NCI-H460 (cell line): Measurements from ENCODE around the gene IKZF1. TPM values are rescaled to one million over a fixed set of nuclear protein-coding genes. Genes with fewer than 3 reads are reported as not detected.

ENCODE experiments used
- DNase-seq: peaks from one replicate; pipeline ENCODE4 v3.0.0-alpha.2; 2016; ENCODE audit warnings: low read depth; ENCODE audit errors: extremely low read depth
- total RNA-seq: library from RNA; depleted of rRNA; stranded (reverse); fragments of >200 nt; shearing (Covaris generic); gene quantifications from 2 replicates; pipeline ENCODE4 v1.2.3, GENCODE V29; 2014

IKZF1 gene
- total RNA-seq, 1 experiment from 2014 or later: not detected

DNA sequence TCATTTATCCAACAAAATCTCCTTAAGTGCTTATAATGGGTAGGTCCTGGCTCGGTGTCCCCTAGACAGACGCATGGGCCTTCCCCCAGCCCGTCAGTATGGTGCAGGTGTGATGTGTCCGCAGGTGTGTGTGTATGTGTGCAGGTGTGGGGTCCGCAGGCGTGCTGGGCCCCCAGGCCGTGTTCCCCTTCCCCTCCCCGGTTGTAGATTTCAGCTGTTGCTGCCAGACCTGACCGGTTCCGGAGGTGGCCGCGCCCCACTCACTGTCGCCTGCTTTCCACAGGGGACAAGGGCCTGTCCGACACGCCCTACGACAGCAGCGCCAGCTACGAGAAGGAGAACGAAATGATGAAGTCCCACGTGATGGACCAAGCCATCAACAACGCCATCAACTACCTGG is 95.1 kb downstream of the IKZF1 start:
- DNase-seq: no peak

DNA sequence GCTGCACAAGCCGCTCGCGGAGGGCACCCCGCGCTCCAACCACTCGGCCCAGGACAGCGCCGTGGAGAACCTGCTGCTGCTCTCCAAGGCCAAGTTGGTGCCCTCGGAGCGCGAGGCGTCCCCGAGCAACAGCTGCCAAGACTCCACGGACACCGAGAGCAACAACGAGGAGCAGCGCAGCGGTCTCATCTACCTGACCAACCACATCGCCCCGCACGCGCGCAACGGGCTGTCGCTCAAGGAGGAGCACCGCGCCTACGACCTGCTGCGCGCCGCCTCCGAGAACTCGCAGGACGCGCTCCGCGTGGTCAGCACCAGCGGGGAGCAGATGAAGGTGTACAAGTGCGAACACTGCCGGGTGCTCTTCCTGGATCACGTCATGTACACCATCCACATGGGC is 95.6 kb downstream of the IKZF1 start:
- DNase-seq: no peak

DNA sequence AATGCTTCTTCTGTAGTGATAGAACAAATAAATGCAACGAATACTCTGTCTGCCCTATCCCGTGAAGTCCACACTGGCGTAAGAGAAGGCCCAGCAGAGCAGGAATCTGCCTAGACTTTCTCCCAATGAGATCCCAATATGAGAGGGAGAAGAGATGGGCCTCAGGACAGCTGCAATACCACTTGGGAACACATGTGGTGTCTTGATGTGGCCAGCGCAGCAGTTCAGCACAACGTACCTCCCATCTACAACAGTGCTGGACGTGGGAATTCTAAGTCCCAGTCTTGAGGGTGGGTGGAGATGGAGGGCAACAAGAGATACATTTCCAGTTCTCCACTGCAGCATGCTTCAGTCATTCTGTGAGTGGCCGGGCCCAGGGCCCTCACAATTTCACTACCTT is 99.9 kb downstream of the IKZF1 start:
- DNase-seq: no peak

DNA sequence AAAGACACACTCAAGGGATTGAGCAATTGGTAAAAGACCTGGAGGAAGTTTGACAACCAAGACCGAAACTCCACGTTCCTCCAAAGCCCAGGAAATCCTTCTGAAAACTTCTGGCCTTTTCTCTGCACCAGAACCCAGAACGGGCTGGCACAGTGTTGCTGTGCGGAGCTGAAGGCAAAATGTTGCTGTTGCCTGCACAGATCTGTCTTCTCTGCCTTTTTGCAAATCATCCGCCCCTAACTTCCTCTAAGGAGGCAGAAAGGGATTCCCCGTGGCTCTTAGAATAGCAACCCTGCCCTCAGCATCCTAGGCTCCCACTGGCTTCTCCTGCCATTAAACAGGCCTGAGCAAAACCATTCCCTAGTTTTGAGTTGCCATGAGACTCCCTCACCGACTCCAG is 100.7 kb downstream of the IKZF1 start:
- no peak for DNase-seq

DNA sequence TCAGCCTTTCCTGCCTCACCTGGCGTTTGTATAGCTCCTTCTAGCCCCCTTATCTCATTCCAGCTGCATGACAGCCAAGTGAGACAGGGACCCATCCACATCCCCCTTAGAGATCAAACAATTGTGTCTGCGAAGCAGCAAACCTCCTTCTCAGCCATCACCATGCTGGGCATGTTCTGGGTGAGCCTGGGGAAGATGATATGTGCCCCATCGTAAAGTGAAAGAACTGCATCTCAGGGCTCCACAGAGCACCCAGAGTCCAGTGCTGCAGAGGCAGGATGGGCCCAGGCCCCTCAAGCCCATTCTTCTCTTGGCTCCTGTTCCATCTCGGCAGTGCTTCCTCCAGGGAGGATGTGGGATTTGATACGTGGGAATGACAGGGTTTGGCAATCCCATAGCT is 102.4 kb downstream of the IKZF1 start:
- DNase-seq: no peak

DNA sequence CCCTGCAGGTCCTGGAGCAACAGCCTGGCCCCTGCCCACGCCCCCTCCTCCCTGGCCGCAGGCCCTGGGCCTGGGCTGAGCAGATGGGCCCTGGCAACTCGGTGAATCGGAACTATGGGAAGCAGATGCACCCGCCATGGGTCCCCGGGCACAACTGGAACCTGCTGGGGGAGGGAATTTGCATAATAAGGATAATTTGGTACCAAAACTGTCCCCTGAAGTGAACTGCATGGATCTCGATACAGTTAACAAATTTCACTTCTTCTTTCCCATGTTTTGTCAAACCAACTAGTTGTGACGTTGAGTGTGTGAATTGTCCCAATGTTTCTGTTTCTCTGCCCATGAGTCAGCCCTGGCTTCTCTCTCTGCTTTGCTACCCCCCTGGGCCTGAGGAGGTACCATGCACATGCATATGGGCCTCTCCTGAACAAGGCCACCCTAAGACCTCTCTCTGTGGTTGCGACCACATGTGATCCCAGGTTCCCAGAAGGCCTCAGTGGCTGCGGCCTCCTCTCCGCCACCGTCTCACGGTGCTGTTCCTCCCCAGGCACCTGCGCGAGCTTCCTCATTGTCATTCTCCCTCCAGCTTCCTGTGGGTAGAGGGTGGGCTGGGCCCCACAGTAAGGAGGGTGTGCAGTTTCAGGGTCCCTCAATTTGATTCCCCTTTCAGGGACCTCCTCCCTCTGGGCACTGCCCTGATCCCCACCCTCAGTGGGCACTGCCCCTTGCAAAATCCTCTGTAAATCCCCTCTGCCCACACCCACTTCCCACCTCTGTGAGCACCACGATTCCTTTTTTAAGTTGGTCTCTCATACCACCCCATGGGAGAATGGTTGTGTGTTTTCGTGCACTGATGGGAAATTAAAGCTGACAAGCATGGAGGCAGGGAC is 105.6 kb downstream of the IKZF1 start:
- no peak for DNase-seq

DNA sequence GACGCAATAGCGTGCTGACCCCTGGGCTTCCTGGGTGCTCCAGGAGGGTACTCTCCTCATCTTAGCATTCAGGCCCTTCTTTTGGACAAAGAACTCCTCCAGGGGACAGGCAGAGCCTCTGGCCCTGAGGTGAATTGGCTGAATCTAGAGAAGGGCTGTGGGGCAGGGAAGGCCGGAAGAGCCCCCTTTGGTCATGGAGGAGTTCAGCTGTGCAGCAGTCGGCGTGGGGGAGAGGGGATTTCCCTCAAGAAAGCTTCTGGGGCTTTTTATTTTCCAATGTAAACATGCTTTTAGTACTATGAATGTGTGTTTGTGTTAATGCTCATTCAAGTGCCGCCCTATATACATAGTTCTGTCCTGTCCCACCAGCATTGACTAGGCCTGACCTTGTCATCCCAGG is 106.8 kb downstream of the IKZF1 start:
- no peak for DNase-seq

DNA sequence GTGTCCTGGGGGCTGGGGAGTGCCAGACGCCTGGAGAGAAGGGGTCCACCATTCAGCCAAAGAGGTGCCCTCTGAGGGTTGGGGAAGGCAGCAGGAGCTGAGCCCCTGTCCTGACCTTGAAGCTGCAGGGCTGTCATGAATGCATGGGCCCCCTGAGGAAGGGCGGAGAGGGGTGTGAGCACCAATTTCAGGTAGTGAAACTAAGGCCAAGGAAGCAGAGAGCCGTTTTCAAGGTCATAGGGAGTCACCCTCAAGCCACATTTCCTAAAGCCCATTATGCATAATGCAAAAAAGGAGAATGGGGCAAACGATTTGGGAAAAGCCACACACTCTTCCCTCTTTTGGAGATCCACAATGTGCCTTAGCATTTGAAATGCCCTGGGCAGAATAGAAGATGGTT is 108.5 kb downstream of the IKZF1 start:
- no peak for DNase-seq

DNA sequence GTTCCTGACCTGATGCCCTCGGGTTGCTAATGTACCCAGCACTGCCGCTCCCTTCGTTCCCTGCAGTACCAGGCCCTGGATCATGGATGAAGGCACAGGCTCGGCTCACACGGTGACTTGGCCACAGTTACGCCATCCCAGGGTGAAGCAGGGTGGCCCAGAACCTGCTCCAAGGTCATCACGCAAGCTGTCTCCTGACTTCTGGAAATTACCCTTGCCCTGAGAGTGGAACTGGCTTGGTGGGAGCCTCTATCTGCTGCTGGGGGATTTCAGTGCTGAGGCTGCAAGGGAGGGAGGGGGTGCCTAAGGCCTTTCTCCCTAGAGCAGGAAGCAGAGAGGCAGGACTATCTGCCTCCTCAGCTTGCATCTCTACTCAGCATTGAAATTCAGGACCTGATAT is 109.0 kb downstream of the IKZF1 start:
- DNase-seq: no peak

DNA sequence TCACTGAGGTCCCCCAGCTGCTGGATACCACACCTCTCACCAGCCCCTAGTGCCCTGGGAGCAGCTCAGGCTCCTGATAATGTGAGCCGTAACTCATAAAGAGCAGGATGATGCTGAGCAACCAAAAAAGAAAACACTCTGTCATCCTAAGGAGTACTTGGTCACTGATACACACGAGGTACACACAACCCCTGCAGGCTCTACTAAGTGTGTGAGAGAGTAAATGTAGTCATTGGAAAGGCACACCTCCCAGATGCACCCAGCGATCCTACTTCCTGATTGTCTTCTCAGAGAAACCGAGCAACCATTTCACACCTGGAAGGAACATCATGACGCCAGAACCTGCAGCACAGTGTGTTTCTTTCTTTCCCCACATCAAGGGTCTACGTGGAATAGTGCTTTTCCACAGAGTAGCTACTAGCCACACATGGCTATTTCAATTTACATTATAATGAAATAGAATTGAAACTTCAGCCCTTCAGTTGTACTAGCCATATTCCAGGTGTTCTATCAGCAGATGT is 111.4 kb downstream of the IKZF1 start:
- DNase-seq: no peak

DNA sequence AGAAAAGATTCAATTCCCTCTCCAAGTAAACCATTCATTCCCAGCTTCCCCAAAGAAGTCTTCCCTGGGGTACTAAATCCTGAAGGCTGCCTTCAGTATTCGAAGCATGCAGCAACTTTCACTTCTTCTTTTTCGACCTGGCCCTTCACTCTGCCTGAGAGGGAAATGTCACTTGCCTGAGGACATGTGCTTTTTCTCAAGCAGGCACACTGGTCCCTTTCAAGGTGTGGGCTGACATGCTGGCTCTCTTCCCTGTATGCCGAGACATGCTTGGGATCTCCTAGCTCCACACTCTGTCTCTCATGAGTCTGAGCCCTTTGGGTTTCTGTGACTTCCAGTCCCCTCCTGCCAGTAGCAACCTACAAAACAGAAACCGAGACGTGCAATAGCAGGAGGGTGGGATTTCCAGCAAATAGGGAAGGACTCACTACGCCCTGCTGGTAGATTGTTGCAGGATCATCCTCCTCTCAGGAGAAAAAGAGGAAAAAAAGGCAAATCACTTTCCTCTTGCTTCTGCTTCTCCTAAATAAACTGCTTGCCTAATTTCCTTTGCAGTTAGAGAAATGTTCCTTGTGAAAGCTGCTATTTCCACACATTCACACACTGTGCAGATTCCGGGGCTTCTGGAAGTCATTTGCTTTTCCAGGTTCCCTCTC is 112.1 kb downstream of the IKZF1 start:
- DNase-seq: no peak

DNA sequence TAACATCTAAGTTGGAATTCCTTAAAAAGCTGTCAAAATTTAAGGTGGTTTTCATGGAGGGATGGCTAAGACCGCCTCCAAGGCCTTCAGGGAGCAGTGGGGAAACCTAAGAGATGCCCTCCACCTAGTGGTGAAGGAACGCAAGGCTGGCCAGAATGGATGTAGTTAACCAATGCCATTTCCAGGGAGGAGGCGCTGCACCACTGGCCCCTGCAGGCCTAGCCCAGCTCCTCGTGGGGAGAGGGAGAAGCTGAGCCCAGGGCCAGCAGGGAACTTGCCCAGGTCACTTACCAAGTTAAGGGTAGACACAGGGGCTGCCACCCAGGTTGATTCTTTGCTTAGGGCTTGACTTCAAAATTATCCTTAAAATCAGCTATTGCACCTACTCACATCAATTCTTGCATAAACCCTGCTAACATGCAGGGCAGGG is 113.6 kb downstream of the IKZF1 start:
- DNase-seq: peak; percentile 58

DNA sequence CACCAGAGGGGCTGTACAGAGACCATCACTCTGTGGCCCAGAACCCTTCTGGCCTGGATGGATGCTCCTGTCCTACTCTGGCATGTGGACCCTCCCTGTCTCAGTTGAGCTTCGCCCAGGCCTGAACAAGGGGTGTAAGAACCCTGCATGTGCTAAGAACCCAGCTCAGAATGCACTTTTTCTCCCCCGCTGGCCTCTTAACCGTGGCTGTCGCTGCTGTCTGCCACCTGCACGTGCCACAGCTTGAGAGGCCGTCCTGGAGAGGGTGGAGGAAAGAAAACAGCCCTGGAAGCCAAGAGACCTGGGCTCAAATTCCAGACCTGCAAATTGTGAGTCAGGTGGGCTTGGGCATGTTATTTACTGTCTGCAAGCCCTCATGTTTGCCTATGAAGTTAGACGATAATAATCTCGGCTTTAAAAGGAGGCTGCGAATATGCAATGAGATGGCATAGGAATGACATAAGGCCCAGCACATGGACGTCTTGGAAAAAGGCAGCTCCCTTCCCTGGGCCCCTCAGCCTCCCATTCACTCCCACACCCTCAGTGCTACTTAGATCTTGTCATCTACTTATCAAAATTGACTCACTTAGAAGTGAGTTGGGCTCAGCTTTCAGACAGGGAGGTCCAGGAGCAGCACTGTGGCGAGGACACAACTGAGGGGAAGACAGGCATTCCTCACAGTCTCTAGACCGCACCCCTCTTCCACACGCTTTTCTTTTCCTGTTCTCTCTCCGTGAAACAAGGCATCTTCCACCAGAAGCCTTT is 114.2 kb downstream of the IKZF1 start:
- DNase-seq: no peak

DNA sequence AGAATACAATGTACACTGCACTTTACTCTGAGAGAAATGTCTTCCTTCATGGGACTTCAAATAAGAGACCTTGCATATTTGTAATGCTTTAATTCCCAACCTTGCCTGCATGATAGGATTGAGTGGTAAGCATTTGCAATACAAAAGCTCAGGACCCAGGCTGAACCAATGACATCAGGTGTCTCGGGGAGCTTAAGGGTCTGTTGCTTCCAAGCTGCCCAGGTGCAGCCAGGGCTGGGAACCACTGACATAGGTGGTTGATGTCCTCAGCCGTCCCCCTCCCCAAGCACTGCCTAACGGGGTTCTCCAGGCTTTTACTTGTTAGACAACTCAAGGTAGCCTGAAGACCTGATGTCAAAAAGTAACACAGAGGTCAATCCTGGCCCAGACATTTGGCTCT is 116.5 kb downstream of the IKZF1 start:
- no peak for DNase-seq

DNA sequence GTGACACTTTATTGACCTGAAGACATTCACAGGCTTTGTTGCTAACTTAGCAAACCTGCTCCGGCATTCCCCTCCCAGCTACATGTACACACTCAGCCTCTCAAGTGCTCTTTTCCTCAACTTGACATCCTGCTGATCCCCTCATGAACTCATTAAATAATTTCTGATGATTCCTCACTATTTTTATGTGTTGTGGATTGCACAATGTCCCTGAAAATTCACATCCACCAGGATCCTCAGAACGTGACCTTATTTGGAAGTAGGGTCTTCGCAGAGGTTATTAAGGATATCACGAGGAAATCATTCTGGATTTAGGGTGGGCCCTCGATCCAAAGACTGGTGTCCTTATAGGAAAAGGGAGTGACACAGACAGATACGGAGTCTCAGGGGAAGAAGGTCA is 118.3 kb downstream of the IKZF1 start:
- DNase-seq: no peak

DNA sequence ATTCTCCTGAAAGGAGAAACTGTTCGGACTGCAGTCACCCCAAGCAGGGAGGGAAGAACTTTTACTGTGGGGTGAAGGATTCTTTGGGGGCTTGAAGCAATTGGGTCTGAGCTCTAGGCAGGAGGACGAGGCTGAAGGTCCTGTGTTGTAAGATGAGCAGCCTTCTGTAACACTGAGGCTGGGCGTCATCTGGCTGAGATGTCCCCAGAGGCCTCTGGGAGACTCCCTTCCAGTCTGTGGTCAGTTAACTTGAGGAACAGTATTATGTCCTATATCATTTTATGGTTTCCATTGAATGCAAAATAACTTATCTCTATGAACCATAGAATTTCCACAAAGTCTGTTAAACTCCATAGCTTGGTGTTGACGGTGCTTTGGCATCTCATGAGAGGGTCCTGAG is 119.3 kb downstream of the IKZF1 start:
- DNase-seq: no peak

DNA sequence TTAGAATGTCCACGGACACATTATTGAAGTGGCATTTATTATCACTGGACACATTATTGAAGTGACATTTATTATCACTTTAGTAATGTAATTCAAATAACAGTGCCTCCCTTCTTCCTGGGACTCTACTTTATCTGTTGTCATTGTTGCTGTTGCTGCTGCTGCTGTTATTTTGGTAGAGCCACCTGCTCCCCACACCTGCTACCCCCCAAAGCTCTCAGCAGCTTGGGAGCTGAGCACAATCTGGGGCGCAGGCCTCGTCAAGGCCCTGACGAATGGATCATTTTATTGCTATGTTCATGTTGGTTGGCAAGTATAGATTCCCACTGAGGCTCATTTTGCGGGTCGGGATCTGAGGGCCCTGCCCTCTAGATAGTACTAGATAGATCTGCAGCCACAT is 120.8 kb downstream of the IKZF1 start:
- DNase-seq: no peak

DNA sequence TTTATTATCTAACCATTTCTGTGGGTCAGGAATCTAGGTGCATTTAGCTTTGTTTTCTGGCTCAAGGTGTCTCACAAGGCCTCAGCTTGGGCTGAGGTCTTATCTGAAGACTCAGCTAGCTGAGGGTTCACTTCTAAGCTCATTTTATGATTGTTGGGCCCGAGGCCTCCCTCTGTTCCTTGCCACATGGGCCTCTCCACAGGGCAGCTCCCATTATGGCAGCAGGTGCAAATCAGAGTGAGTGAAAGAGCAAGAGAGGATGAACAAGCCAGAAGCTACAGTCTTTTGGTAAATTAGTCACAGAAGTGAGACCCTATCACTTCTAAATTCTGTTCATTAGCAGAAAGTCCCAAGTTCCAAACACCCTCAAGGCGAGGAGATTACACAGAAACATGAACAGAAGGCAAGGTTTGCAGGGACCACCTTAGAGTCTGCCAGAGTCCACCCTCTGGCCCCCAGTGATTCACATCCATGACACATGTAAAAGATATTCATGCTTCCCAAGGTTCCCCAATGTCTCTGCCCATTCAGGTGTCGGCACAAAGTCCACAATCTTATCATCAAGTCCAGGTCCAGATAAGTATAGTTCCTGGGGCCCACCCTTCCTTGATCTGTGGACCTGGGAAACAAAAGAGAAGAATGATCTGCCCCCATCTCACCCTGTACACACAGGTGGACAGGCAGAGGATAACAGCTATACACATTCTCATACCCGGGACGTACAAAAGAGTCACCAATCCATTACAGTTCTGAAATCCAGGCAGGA is 121.9 kb downstream of the IKZF1 start:
- no peak for DNase-seq

DNA sequence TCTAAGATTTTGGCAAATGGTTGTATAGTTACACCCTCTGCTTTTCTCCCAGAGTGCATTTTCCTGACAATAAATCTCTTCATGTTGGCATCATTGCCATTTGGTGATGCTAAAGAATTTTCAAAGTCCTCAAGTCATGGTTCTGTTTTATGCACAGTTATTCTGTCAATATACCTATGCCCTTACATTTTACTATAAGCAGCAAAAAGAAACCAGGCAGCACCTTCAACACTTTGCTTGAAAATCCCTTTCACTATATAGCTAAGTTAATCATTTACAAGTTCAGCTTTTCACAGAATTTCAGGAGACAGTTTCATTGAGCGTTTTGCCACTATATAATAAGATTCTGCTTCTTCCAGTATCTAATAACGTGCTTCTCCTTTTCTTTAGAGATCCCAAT is 123.0 kb downstream of the IKZF1 start:
- DNase-seq: no peak

DNA sequence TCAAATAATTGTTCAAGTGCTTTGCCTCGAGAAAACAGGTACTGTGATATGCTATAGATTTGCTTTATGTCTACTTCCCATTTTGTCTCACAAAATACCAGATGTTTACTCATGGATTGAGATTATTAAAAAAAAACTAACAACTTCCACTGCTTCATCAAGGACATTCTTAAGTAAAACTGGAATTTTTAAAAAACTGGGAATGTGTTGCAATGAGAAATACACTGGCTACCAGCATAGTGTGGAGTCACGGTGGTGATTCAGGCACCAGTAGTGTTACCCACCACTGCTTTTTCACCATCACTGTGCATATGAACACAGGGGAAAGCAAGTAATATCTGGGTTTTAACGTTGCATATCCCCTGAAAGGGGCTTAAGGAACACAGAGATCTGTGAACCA is 124.4 kb downstream of the IKZF1 start:
- DNase-seq: no peak

DNA sequence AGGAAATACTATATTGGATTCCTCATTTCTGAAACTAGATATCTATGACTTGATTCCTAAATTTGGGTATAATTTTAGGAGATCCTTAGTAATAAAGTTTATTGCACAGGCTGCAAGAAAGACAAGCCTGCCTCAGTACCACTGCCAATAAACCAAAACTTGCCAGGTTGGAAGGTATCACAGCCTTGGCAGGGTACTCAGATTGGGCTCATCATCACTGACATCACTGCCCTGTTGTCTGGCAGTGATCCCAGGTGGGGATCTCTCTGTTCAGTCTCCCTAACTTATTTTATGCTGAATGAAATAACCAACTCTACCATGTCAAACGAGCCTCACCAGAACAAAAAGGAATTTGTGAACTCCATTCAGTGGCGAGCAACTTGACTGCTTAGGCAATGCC is 126.8 kb downstream of the IKZF1 start:
- DNase-seq: no peak
